CD4-positive, alpha-beta T cell treated with Interleukin-2 at 100 ng/mL for 4 hours (primary cell): ENCODE measurements around the gene ZGRF1.
"Not testable (repeated sequence)": the region's sequence is repeated elsewhere in the genome, so short reads cannot be mapped to it uniquely, and the experiment has no call there.

ENCODE experiments used
- DNase-seq: peaks from one replicate; pipeline ENCODE4 v3.0.0-alpha.2; 2020; ENCODE audit warnings: low spot score

The ZGRF1 gene

DNA sequence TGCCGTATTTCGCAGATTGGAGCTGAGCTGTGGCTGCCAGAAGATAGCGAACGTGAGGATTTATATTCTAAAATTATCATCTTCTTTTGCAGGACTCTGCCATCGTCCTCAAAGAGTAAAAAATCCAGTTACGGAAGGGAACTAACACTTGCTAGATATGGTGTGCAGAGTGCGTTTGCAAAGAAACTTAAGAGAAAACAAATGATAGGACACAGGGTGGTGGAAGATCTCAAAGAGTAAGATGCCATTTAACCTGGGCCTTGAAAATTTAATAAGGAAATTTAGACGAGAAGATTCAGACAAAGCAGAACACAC lies 800 bp upstream of the ZGRF1 start:
- no peak for DNase-seq

GRCh38 chr4:112633477-112634235 lies 3.1 kb downstream of the ZGRF1 start:
- peak; percentile 43 for DNase-seq

DNA sequence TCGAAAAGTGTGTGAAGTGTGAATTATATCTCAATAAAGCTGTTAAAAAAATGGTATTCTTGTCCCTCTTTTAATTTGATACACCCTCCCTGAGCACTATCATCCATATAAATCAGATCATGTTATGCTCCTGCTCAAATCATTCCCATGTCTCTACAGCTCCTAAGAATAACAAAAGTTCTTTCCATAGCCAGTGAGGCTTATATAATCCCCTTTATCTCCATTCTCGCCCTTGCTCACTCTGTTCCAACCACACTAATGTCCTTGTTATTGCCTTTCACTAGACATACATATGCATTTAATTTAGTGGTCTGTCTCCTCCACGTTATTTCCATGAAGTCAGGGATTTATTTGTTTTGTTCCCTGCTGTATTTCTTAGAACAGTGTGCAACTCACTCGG lies 10.5 kb downstream of the ZGRF1 start:
- no peak for DNase-seq

DNA sequence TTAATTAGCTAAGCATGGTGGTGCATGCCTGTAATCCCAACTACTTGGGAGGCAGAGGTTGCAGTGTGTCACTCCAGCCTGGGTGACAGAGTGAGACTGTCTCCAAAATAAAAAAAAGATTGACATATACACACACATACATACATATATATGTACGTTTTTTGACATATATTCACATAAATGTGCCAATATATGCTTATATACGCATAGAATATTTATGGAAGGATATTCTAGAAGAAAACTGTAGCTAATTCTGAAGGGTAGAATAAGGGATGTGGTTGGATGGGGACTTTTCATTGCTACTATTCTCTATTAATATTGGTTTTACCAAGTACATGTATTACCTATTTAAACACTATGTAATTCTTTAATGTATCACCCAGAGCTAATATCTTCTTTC lies 19.7 kb downstream of the ZGRF1 start:
- no peak for DNase-seq

DNA sequence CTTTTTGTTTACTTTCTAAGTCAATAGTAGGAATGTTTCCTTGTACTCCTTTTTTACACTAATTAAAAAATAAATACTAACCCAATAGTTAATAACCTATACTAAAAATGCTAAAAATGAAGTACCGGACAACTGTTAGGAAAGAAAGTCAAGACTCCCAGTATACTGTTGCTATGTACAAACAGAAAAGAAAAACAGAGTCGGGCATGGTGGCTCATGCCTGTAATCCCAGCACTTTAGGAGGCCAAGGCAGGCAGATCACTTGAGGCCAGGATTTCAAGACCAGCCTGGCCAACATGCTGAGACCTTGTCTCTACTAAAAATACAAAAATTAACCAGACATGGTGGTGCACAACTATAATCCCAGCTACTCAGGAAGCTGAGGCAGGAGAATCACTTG lies 23.9 kb downstream of the ZGRF1 start:
- not testable (repeated sequence) for DNase-seq

- DNase-seq, result peak; percentile 51
Observed at GRCh38 chr4:112604589-112604988, 32.1 kb downstream of the ZGRF1 start.

- no peak for DNase-seq
Observed at GRCh38 chr4:112594993-112595392, 41.7 kb downstream of the ZGRF1 start.

- DNase-seq, result no peak
Observed at GRCh38 chr4:112593438-112594133, 43.1 kb downstream of the ZGRF1 start.

DNA sequence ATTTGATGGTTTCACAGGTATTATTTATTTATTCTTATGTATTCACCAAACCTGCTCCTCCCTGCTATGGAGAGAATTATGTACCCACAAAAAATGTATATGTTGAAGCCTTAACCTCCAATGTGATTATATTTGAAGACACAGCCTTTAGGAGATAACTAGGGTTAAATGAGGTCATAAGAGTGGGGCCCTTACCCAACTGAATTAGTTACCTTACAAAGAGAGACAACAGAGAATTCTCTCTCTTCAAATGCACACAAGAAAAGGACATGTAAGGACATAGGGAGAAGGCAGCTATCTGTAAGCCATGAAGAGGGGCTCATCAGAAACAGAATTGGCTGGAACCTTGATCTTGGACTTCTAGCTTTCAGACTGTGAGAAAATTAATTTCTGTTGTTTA lies 44.0 kb downstream of the ZGRF1 start:
- no peak for DNase-seq

DNA sequence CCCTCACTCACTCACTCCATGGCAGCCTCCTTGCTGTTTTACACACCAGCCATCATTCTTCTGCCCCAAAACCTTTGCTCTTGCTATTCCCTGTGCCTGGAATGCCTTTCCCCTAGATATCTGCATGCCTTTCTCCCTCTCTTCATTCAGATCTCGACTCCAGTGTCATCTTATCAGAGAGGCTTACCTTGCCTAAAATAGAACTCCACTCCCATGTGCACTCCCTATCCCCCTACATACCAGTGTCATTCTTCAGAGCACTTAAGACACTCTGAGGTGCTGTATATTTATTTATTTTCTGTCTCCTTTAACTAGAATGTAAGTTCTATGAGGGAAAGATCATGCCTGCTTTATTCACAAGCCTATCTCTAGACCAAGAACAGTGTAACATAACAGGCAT lies 45.1 kb downstream of the ZGRF1 start:
- DNase-seq, result no peak

DNA sequence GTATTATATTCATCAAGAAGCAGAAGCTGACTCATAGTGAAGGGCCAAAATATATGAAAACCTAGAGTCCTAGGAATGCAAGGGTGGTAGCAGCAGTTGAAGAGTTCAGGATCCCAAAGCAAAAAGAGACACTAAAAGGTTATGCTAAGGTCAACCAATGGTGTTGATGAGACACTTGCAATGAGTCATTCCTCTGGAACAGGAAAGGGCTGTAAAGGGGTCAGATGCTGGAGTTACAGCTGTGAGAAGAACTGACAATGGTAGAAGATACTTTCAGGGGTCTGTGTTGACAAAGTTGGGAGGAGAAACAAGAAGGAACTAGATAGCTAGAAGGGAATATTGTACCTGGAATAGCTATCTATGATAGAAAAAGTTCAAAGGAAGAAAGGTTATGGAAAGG lies 47.5 kb downstream of the ZGRF1 start:
- DNase-seq, result no peak

DNA sequence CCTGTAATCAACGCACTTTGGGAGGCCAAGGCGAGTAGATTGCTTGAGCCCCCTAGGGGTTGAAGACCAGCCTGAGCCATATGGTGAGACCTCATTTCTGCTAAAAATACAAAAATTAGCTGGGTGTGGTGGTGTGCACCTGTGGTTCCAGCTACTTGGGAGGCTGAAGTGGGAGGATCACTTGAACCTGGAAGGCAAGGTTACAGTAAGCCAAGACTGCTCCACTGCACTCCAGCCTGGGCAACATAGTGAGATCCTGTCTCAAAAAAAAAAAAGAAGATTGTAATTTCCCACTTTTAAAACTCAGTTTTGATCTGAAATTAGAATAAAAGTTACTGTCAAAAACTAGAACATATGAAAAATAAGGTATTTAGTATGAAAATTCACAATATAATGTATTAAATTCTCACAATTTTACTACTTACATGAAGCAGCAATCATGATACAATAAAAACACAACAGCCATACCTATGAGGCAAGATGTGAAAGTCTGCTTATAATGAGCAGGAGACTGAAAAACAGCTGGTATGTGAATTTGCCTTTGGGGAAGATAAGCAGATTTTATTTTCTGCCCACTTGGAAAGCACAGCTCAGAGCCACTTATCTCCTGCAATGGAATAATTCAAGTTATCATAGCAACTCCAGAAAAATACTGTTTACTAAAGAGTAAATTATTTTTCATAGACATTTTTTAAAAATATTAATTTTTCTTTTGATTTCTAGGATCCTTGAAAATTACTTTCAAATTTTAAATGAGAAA lies 50.6 kb downstream of the ZGRF1 start:
- no peak for DNase-seq

- no peak for DNase-seq
Observed at GRCh38 chr4:112567536-112567935, 69.2 kb downstream of the ZGRF1 start.

DNA sequence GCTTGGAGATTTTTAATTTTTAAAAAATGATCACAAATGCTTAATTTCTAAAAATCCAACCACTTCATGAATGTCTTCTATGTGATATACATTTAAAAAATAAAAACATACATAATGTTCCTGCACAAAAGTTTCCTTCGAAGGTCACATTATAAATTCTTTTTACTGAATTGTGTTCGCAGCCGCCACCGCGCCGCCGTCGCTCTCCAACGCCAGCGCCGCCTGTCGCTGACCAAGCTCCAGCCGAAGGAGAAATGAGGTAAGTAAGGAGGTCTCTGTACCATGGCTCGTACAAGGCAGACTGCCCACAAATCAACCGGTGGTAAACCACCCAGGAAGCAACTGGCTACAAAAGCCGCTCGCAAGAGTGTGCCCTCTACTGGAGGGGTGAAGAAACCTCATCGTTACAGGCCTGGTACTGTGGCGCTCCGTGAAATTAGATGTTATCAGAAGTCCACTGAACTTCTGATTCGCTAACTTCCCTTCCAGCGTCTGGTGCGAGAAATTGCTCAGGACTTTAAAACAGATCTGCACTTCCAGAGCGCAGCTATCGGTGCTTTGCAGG lies 71.9 kb downstream of the ZGRF1 start:
- DNase-seq, result no peak

GRCh38 chr4:112563431-112564200 lies 73.1 kb downstream of the ZGRF1 start:
- no peak for DNase-seq

DNA sequence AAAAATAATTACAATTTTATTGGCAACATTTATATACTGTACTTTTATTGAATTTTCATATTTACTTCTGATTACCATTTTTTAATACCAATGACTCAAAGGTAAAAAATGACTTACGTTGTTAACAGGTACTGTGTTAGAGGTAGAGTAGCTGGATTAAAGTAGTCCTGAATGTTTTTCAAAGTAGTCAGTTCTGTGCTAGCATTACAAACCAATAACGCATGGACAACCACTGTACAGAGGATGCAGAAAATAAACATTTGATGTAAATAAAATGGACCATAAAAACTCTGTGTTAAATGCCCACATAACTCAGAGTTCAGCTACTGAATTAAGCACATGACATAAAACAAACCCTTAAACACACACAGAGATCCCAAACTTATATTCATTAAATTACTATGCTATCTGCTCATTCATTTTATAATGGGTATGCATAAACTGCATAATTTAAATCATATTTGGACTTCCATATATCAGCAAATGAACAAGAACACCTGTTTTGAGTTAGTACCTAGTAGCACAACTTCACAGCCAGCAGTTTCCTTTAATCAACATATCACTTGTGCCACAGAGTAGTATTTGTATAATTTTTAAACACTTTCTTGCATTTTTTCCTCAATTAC lies 74.3 kb downstream of the ZGRF1 start:
- no peak for DNase-seq

DNA sequence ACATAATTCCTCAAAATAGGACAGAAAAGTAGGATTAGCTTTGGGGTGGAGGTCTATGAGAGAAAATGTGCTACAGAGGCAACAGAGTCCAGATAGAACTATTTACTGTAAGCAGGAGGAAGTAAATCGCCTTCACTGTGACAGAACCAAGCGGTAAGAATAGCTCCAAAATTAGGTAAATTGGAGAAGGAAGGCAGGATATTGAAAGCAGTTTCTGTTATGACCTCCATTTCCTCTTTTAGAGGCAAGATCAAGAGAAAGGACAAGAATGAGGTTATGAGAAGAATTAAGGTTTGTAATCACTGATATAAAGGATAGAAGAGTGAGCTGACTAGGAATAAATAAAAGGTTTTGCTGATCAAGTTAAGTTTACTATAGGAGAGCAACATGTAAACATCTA lies 76.6 kb downstream of the ZGRF1 start:
- DNase-seq, result no peak

GRCh38 chr4:112559053-112559452 lies 77.7 kb downstream of the ZGRF1 start:
- no peak for DNase-seq

GRCh38 chr4:112557676-112558411 lies 78.9 kb downstream of the ZGRF1 start:
- no peak for DNase-seq

DNA sequence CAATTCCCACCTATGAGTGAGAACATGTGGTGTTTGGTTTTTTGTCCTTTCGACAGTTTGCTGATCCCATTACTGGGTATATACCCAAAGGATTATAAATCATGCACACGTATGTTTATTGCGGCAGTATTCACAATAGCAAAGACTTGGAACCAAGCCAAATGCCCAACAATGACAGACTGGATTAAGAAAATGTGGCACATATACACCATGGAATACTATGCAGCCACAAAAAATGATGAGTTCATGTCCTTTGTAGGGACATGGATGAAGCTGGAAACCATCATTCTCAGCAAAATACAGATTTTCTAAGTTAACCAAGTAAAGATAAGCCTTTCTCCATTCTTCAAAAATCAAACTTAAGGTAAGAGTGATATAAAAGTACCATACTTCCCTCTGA lies 82.4 kb downstream of the ZGRF1 start:
- not testable (repeated sequence) for DNase-seq

- DNase-seq, result no peak
Observed at GRCh38 chr4:112552668-112553067, 84.0 kb downstream of the ZGRF1 start.
